ENCODE measurements around the gene NUTF2.

Gene NUTF2

DNA sequence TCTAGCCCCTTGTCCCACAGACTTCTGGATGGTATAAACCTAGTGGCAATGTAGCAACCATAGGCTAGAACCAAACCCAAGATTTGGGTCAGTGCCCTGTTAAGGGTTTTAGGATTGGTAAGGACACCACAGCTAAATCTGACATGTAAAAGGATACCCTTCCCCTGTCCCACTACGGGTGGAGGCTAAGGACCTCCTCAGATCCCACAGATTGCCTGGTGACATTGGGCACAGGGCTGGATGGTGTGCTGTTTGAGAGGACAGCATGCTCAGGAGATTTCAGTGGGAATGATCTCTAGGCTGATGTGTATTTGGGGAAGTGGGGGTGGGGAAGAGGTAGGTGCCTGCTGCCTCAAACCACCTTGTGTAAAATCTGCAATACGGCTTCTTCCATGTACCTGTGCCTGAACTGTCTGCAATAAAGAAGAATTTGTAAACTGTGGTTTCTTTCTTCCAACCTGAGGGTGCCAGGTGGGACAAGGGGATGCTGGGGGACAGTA is 25.4 kb downstream of the NUTF2 start:
- H3K9me3 ChIP-seq (ENCODE audit: control insufficient read depth, insufficient read depth, low read depth, low read length): no peaks in the 10 kb centered on the region
- POLR2A ChIA-PET: interaction anchor here (0.6 to 1.1 kb wide), 4 partner anchors 10 to 64 kb away, joined by 3 to 5 read pairs (median 3); partner anchors contain the start of gene NUTF2
- TF ChIP-seq OSR2 (tag by site-specific recombination; IDR thresholded peaks at IDR 0.05) (no peak), ZSCAN30 (tag by site-specific recombination; IDR thresholded peaks at IDR 0.05) (no peak), ZSCAN18 (tag by site-specific recombination; IDR thresholded peaks at IDR 0.05) (no peak), ZNF335 (tag by site-specific recombination; conservative IDR thresholded peaks at IDR 0.05) (no peak), REPIN1 (tag by site-specific recombination; IDR thresholded peaks at IDR 0.05; ENCODE audit: low read depth) (no peak), IKZF3 (tag by site-specific recombination; IDR thresholded peaks at IDR 0.05) (no peak), ZIC2 (tag by site-specific recombination; IDR thresholded peaks at IDR 0.05) (no peak), ZNF473 (tag by site-specific recombination; IDR thresholded peaks at IDR 0.05) (no peak), ZNF2 (tag by site-specific recombination; IDR thresholded peaks at IDR 0.05) (no peak), TCF7L2 (IDR thresholded peaks at IDR 0.05; ENCODE audit: borderline replicate concordance, low read depth, low read length) (no peak), KLF8 (tag by site-specific recombination; IDR thresholded peaks at IDR 0.05) (no peak), ZNF776 (tag by site-specific recombination; IDR thresholded peaks at IDR 0.05; ENCODE audit: borderline replicate concordance) (no peak), ZNF311 (tag by site-specific recombination; IDR thresholded peaks at IDR 0.05; ENCODE audit: borderline replicate concordance) (no peak), ZNF555 (tag by site-specific recombination; conservative IDR thresholded peaks at IDR 0.05) (no peak), ZNF354C (tag by site-specific recombination; IDR thresholded peaks at IDR 0.05; ENCODE audit: borderline replicate concordance, low read depth) (no peak)
- TF ChIP-seq, protein P1, sequence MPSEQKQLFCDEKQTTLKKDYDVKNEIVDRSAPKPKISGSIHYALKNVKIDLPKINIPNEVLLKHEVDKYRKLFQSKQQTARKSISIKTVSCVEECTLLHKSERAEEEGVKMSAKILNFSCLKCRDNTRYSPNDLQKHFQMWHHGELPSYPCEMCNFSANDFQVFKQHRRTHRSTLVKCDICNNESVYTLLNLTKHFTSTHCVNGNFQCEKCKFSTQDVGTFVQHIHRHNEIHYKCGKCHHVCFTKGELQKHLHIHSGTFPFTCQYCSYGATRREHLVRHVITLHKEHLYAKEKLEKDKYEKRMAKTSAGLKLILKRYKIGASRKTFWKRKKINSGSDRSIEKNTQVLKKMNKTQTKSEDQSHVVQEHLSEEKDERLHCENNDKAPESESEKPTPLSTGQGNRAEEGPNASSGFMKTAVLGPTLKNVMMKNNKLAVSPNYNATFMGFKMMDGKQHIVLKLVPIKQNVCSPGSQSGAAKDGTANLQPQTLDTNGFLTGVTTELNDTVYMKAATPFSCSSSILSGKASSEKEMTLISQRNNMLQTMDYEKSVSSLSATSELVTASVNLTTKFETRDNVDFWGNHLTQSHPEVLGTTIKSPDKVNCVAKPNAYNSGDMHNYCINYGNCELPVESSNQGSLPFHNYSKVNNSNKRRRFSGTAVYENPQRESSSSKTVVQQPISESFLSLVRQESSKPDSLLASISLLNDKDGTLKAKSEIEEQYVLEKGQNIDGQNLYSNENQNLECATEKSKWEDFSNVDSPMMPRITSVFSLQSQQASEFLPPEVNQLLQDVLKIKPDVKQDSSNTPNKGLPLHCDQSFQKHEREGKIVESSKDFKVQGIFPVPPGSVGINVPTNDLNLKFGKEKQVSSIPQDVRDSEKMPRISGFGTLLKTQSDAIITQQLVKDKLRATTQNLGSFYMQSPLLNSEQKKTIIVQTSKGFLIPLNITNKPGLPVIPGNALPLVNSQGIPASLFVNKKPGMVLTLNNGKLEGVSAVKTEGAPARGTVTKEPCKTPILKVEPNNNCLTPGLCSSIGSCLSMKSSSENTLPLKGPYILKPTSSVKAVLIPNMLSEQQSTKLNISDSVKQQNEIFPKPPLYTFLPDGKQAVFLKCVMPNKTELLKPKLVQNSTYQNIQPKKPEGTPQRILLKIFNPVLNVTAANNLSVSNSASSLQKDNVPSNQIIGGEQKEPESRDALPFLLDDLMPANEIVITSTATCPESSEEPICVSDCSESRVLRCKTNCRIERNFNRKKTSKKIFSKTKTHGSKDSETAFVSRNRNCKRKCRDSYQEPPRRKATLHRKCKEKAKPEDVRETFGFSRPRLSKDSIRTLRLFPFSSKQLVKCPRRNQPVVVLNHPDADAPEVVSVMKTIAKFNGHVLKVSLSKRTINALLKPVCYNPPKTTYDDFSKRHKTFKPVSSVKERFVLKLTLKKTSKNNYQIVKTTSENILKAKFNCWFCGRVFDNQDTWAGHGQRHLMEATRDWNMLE (tag by site-specific recombination; conservative IDR thresholded peaks at IDR 0.05; ENCODE audit: low read depth): no peak
- TF ChIP-seq, protein P2, sequence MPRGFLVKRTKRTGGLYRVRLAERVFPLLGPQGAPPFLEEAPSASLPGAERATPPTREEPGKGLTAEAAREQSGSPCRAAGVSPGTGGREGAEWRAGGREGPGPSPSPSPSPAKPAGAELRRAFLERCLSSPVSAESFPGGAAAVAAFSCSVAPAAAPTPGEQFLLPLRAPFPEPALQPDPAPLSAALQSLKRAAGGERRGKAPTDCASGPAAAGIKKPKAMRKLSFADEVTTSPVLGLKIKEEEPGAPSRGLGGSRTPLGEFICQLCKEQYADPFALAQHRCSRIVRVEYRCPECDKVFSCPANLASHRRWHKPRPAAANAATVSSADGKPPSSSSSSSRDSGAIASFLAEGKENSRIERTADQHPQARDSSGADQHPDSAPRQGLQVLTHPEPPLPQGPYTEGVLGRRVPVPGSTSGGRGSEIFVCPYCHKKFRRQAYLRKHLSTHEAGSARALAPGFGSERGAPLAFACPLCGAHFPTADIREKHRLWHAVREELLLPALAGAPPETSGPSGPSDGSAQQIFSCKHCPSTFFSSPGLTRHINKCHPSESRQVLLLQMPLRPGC (tag by site-specific recombination; IDR thresholded peaks at IDR 0.05): no peak
- no peaks in the 10 kb centered on the region for H3K4me1 ChIP-seq (ENCODE audit: control insufficient read depth, insufficient read depth, low read length)
- H3K36me3 ChIP-seq (ENCODE audit: control insufficient read depth in 2 of 2, insufficient read depth in 1 of 2, low read length in 2 of 2): peaks cover 10 to 78% of the 10 kb centered on the region in 2 experiments
- CTCF ChIA-PET: interaction anchor here (0.6 to 1.9 kb wide), 3 partner anchors 12 to 208 kb away, joined by 3 to 8 read pairs (median 6); partner anchors contain the start of gene NRN1L
- H3K27ac ChIP-seq (ENCODE audit: extremely low read depth, low read depth, low read length): no peak overlapping the region; the same call in 1 of the 2 replicates
- H3K4me3 ChIP-seq (ENCODE audit: low read depth, low read length): no peak overlapping the region
